HG02885 (cell line): ENCODE data around the gene TSHB.

Experiments used
- ATAC-seq: cut with Tn5 transposase; IDR thresholded peaks from one replicate; pipeline ENCODE4 v1.9.1; 2021; ENCODE audit warnings: mild to moderate bottlenecking; ENCODE audit not compliant: unreplicated experiment, poor library complexity

TSHB gene

DNA sequence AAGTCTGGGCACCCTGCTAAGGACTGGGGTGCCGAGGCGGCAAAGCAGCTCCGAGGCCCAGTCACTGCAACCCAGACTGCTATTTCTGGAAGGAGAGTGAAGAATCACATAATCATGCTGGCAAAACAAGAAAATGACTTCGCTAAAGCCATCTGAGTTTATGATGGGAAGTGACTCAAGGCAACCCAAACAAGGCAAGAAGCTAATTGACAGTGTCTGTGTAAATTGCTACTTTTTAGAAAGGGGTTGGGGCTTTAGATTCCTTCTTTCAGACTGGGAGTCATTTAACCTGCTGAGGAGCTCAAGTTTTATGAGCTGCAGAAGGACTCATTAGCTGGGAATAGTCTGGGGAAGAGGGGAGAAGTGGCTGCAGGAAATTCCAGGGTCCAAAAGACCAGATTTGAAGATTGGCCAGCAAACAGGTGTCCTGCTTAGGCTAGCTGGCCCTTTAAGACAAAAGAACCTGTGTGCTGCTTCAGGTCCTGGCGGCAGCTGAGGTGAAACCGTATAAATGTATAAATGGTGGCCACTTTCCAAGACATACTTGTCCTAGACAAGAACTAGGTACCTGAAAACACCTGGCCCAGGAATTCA is 28.1 kb downstream of the TSHB start:
- ATAC-seq: no peak

DNA sequence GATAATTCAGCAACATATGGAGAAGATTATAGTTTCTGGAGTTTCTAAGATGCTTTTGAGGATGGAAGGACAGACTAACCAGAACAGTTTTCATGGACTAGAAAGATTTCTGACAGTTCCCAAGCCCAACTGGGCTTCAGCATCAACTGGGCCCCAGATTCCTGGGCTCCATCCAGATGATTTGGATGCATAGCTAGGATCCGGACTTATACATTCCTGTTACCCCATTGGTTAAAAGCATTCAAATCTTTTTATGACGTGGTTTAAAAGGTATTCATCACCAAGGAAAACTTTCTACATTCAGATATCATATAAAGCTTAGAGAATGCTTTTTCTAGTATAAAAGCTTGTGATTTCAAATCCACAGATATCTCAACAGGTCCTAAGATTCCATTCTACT is 29.7 kb downstream of the TSHB start:
- no peak for ATAC-seq

DNA sequence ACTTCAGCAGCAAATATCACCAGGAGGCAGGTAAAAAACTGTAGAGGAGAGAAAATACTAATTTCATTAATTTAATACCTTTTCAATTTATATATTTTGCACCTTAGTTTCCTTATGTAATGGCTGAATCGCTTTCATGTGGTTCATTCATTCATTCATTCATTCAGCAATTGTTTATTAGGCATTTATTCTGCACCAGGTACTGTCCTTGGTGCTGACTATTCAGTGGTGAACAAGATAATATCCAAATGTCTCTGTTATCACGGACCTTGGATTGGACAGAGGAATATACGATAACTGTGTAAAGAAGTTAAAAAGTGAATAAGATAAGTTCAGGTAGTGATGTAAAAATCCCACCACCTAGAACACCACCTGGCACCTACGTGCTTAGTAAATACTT is 30.9 kb downstream of the TSHB start:
- ATAC-seq: no peak

GRCh38 chr1:115062542-115063004 is 32.9 kb downstream of the TSHB start:
- ATAC-seq: peak; percentile 66

- no peak for ATAC-seq
Measured at GRCh38 chr1:115063228-115063901, 33.7 kb downstream of the TSHB start.

DNA sequence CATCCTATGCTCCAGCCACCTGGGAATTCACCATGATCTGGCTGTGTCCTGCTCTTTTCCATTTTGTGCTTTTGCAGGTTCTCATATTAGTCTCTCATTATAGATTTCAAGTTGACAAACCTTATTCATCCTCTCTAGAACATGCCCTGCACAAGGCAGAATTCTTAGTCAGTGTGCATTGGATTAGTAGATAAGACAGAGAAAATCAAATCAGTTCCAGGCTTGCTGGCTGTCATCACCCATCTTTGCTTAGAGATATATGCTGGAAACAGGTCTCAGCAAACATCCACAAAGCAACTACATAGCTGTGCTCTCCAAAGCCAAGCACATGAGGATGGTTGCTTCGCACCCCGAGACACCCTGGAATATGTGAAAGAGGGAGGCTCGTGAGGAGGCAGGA is 34.8 kb downstream of the TSHB start:
- no peak for ATAC-seq

DNA sequence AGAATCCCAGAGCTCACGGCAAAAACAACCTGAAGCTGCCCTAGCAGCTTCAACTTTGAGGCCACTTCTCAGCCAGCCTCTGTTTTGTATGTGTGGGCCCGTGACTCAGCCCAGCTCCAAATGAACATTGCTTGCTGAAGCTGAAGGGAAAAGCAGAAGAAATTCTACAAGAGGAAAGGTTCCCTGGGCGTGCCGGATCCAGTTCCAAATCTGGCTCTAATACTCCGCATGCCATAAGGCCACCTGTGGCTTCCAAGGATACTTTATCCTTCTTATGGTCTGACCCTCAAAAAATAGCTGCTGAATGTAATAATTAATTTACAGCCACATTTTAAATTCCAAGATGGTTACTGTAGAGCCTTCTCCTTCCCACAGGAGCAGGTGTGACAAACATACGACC is 35.4 kb downstream of the TSHB start:
- ATAC-seq: no peak

DNA sequence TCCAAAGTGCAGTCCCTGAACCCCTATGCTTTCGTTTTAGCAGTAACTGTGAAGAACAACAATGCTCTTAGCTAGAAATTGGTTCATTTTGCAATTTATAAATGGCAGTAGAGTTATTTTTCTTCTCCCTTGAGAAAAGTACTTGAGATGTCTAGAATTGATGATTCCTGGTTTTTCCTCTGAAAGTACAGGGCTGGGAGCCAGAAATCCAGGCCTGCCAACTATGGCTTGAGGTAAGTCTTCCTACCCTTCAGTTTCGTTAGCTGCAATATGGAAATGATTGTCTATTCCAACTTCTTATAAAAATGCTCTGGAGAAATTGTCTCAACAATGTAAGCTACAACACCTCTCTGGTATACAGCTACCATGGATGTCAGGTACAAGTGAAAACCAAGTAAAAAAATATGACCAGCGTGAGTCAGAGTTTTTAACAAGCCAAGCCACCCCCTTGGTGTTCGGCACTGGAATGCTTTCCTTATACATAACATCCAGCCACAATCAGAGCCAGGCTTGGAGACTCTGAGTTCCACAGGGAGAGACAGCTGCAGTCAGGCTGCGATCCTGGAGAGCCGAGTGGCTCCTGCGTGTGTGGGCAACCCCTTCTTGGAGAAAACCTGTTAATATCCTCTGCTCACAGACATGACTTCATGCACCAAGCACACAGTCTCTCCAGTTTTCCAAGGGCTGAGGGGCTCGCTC is 37.7 kb downstream of the TSHB start:
- ATAC-seq: no peak

DNA sequence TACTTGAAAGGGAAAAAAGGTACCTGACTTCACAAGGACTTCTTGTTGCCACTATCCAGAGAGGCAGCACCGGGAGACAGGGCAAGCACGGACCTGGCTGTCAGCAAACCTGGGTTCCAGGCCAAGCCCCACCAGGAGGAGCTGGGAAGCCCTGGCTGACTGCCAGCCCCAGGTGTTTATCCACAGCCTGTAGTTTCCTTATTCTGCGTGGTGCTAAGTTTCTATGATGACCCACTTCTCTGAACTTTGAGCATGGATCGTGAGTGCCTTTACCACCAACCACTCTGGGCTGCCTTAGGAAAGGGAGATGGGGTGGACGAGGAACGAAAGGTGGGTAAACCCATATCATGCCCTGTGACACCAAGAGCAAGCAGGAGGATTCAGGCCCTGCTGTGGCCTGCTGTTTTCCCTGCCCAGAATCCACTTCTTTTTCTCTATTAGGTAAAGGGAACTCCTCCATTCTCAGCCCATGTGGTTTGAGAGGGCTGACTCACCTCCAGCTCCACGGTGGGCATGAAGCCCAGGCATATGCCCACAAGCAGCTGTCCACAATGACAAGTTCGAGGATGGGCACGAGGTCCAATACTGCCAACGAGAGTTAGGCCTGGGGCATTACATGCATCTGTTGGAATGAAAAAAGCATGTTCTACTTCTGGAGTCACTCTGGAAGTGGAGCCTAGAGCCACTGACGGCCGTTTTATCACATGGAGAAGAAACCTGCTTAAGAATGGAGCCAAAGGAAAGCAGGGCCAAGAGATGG is 39.4 kb downstream of the TSHB start:
- ATAC-seq: no peak

- ATAC-seq: no peak
Measured at GRCh38 chr1:115069659-115070308, 40.2 kb downstream of the TSHB start.

GRCh38 chr1:115071012-115071664 is 41.5 kb downstream of the TSHB start:
- no peak for ATAC-seq

DNA sequence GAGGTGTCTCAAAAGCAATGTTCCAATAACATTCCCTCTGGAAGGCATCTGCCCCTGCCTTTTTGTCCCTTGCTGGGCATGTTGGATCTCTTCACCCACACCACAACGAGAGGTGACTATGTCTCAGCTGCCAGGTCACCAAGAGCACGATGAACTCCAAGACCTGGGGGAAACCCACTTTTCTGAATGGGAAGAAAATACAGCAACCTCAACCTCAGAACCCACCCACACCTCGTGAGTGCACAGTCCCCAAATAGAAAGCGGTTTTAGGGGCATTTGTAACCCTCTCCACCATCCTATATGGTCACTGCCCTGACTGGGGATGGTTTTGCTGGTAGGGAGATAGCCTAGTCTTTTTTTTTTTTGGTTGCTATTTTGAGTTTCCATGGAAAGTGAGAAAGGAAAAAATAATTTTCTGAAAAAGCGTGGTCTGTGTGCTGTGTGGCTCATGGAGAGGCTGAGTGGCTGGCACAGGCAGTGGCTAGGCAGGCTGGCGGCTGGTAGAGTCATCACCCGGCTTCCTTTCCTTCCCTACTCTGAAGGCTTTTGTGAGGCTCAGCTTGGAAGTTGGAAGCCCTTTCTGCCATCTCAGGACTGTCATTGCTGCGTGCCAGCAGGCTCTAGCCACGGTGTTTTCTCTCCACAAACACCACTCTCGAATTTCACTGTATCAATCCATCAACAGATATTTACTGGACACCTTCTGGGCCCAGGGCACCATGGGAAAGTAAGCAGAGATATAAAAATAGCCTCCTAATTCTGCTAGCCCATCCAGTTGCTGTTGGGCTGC is 43.9 kb downstream of the TSHB start:
- ATAC-seq: no peak

DNA sequence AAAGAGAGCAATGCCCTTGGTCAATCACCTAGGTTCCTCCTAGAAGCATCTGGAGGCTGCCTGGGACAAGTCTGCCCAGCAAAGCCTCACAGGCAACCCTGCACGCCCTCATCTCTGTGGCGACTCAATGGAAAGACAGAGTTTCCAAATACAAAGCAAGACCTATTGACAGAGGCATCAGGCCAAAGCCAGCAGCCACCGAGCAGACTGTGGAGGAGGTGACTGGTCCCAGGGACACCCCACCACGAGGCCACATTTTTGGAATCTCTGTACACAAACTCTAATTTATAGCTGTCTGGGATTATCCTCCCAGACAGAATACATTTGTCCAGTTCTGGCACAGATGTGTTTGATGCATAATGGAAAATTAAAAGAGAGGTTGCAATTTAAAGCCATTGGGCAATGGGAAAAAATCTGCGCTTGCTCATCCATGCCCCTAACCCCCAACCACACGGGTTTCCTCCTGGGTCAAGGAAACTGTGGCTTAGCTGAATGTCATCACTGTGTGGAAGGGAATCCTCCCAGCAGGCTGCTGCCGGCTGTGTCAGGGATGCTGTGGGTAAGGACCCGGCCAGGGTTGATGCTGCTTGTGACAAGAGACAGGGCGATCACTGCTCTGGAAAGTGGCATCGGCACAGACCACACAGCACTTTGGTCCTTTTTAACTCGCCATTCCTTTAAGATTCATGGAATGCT is 45.4 kb downstream of the TSHB start:
- no peak for ATAC-seq

- ATAC-seq: no peak
Measured at GRCh38 chr1:115076384-115076915, 46.8 kb downstream of the TSHB start.

DNA sequence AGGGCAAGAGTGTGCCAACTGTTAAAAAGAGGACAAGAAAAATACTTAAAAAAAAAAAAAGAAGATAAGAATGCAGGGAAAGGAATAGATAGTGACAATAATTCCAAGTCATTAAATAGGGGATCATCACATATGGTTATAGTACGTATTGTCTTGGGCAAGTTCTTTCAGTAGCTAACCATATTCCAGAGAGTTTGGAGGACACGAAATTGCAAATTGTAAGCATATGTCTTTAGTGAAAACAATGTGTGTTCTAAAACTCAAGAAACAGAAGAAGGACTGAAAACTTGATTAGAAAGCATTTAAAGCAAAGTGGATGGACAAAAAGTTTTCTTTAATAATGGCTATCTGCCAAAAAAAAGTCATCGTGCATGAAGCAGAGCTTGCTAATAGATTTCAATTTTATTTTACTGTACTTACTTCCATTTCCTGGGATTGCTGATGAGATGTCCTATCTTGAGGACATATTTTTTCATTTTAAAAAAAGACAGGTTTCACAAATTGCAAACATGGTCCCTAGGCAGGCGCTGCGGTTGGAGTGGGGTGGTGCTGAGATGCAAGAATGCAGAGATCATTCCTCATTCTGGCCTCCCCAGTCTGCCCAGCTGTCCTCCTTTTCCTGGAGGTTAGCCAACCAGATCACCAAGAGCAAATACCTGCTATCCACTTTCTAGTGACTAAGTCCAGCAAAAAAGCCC is 47.8 kb downstream of the TSHB start:
- no peak for ATAC-seq

DNA sequence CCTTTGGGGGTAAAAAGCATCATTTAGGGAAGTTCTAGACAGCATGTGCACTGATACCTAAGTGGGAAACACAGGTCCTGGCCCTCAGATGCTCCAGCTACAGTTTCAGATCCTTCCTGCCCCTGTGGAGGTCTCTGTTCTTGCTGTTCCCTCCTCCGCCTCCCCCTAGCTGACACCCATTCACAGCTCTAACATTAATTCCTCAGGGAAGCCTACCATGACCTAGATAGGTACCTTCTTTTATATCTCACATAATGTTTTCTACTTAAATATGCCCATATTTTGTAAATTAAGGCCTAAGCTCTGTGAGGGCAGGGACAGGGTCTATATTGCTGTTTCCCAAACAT is 48.3 kb downstream of the TSHB start:
- no peak for ATAC-seq

DNA sequence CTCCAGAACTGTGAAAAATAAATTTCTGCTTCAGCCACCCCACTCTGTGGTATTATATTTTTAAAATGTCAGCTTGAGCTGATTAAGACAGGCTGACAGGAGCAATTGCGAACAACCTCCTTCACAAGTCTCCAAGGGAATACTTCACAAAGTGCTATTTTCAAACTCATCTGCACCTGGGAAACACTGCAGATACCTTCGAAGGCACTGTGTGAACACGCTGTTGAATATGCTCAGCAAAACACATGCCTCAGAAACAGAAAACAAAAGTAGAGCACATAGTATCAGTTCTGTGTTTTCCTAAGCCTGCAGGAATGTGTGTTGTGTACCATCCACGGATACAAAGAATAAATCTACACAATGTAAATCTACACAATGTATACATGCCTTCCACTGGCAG is 49.1 kb downstream of the TSHB start:
- no peak for ATAC-seq

- no peak for ATAC-seq
Measured at GRCh38 chr1:115082949-115083348, 53.3 kb downstream of the TSHB start.
